NK-92 (cell line): ENCODE data around the gene ZFYVE9.
A peak's percentile ranks its signal among the peaks of the same experiment; 100 is the strongest.

Experiments
- DNase-seq: peaks from one replicate; lab custom pipeline; 2025; ENCODE audit not compliant: unreplicated experiment; lab: John Stamatoyannopoulos, UW

Gene ZFYVE9

GRCh38 chr1:52332411-52332810 lies 190.5 kb downstream of the ZFYVE9 start:
- no peak for DNase-seq

GRCh38 chr1:52334906-52335528 lies 193.1 kb downstream of the ZFYVE9 start:
- no peak for DNase-seq

GRCh38 chr1:52337439-52337838 lies 195.6 kb downstream of the ZFYVE9 start:
- DNase-seq: no peak

GRCh38 chr1:52341655-52342260 lies 199.9 kb downstream of the ZFYVE9 start:
- no peak for DNase-seq

- DNase-seq: no peak
Measured at GRCh38 chr1:52343979-52344378, 202.1 kb downstream of the ZFYVE9 start.

- DNase-seq: no peak
Measured at GRCh38 chr1:52345252-52345651, 203.4 kb downstream of the ZFYVE9 start.

- DNase-seq: no peak
Measured at GRCh38 chr1:52346653-52347052, 204.8 kb downstream of the ZFYVE9 start.

- no peak for DNase-seq
Measured at GRCh38 chr1:52348704-52349300, 206.9 kb downstream of the ZFYVE9 start.

GRCh38 chr1:52352690-52353089 lies 210.8 kb downstream of the ZFYVE9 start:
- no peak for DNase-seq

GRCh38 chr1:52355436-52355835 lies 213.5 kb downstream of the ZFYVE9 start:
- no peak for DNase-seq

GRCh38 chr1:52355847-52356505 lies 214.1 kb downstream of the ZFYVE9 start:
- no peak for DNase-seq

GRCh38 chr1:52356818-52357355 lies 215.0 kb downstream of the ZFYVE9 start:
- DNase-seq: no peak

- no peak for DNase-seq
Measured at GRCh38 chr1:52357397-52357796, 215.5 kb downstream of the ZFYVE9 start.

- DNase-seq: no peak
Measured at GRCh38 chr1:52358851-52359497, 217.1 kb downstream of the ZFYVE9 start.

- no peak for DNase-seq
Measured at GRCh38 chr1:52359676-52360594, 218.0 kb downstream of the ZFYVE9 start.

- DNase-seq: no peak
Measured at GRCh38 chr1:52360595-52360968, 218.7 kb downstream of the ZFYVE9 start.

GRCh38 chr1:52364235-52364839 lies 222.4 kb downstream of the ZFYVE9 start:
- DNase-seq: no peak

- no peak for DNase-seq
Measured at GRCh38 chr1:52365071-52365745, 223.3 kb downstream of the ZFYVE9 start.

- DNase-seq: peak; percentile 89
Measured at GRCh38 chr1:52365746-52366516, 224.0 kb downstream of the ZFYVE9 start, which contains the start of gene CC2D1B. TSS of gene CC2D1B (minus strand) at chr1:52366205. CDS start at chr1:52364620, 1,585 bp downstream.
